Testis (tissue), 2 donors: ENCODE results near the gene HTR3A.

Experiments
- POLR2A ChIP-seq: fragments of 450-650 bp; IDR thresholded peaks from one replicate; pipeline ENCODE4 v1.6.1; 2017; ENCODE audit warnings: antibody characterized with exemption, mild to moderate bottlenecking, moderate library complexity
- TF ChIP-seq, protein P1 (sequence below), 3 experiments: fragments of 450-650 bp in 2 of 3; fragments of 200-600 bp in 1 of 3; sonication (generic) in 1 of 3; IDR thresholded peaks; one replicate each; pipeline ENCODE4 v1.5.1; 2016 to 2019; ENCODE audit warnings: antibody characterized with exemption in 3 of 3, mild to moderate bottlenecking in 2 of 3, moderate library complexity in 1 of 3

- TF ChIP-seq, protein P1, sequence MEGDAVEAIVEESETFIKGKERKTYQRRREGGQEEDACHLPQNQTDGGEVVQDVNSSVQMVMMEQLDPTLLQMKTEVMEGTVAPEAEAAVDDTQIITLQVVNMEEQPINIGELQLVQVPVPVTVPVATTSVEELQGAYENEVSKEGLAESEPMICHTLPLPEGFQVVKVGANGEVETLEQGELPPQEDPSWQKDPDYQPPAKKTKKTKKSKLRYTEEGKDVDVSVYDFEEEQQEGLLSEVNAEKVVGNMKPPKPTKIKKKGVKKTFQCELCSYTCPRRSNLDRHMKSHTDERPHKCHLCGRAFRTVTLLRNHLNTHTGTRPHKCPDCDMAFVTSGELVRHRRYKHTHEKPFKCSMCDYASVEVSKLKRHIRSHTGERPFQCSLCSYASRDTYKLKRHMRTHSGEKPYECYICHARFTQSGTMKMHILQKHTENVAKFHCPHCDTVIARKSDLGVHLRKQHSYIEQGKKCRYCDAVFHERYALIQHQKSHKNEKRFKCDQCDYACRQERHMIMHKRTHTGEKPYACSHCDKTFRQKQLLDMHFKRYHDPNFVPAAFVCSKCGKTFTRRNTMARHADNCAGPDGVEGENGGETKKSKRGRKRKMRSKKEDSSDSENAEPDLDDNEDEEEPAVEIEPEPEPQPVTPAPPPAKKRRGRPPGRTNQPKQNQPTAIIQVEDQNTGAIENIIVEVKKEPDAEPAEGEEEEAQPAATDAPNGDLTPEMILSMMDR (IDR thresholded peaks at IDR 0.05), result no peak
- TF ChIP-seq POLR2A, result no peak
Measured at GRCh38 chr11:113952588-113952987, 22.3 kb upstream of the HTR3A start.
